ENCODE results near the gene KANSL1.

KANSL1 gene

GRCh38 chr17:46152423-46152822 lies 40.8 kb downstream of the KANSL1 start:
- no peak for TF ChIP-seq ESRRG (CRISPR knock-in tag; IDR thresholded peaks at IDR 0.05)
- no peak for TF ChIP-seq ZNF8 (CRISPR knock-in tag; IDR thresholded peaks at IDR 0.05)
- TF ChIP-seq CSDC2 (CRISPR knock-in tag; IDR thresholded peaks at IDR 0.05): no peak
- no peak for TF ChIP-seq ZFP30 (CRISPR knock-in tag; IDR thresholded peaks at IDR 0.05)
- TF ChIP-seq TSHZ2 (CRISPR knock-in tag; IDR thresholded peaks at IDR 0.05): no peak
- TF ChIP-seq POU6F1 (CRISPR knock-in tag; IDR thresholded peaks at IDR 0.05; ENCODE audit: borderline replicate concordance, low read depth): no peak
- TF ChIP-seq TOX (CRISPR knock-in tag; IDR thresholded peaks at IDR 0.05; ENCODE audit: borderline replicate concordance): no peak
- TF ChIP-seq GLIS3 (CRISPR knock-in tag; IDR thresholded peaks at IDR 0.05): no peak
- no peak for TF ChIP-seq BACH2 (CRISPR knock-in tag; IDR thresholded peaks at IDR 0.05; ENCODE audit: borderline replicate concordance)
- no peak for ATAC-seq

- ATAC-seq: no peak
- TF ChIP-seq ISL1 (CRISPR knock-in tag; IDR thresholded peaks at IDR 0.05) (no peak), ZNF565 (CRISPR knock-in tag; conservative IDR thresholded peaks at IDR 0.05; ENCODE audit: low read depth) (no peak), GLIS3 (CRISPR knock-in tag; IDR thresholded peaks at IDR 0.05) (no peak), CSDC2 (CRISPR knock-in tag; IDR thresholded peaks at IDR 0.05) (no peak), ZNF8 (CRISPR knock-in tag; IDR thresholded peaks at IDR 0.05) (no peak), ZNF70 (CRISPR knock-in tag; IDR thresholded peaks at IDR 0.05) (no peak), ZFP30 (CRISPR knock-in tag; IDR thresholded peaks at IDR 0.05) (no peak), TCF4 (CRISPR knock-in tag; IDR thresholded peaks at IDR 0.05; ENCODE audit: borderline replicate concordance) (no peak), ZFP3 (CRISPR knock-in tag; IDR thresholded peaks at IDR 0.05) (no peak), CREB5 (CRISPR knock-in tag; IDR thresholded peaks at IDR 0.05; ENCODE audit: low read depth) (no peak), CSRNP3 (CRISPR knock-in tag; IDR thresholded peaks at IDR 0.05) (no peak), OSR1 (CRISPR knock-in tag; IDR thresholded peaks at IDR 0.05) (no peak)
Observed at GRCh38 chr17:46151762-46152161, 41.5 kb downstream of the KANSL1 start.

- no peak for ATAC-seq
- TF ChIP-seq POU6F1 (CRISPR knock-in tag; IDR thresholded peaks at IDR 0.05; ENCODE audit: borderline replicate concordance, low read depth) (no peak), ZNF70 (CRISPR knock-in tag; IDR thresholded peaks at IDR 0.05) (no peak), CSDC2 (CRISPR knock-in tag; IDR thresholded peaks at IDR 0.05) (no peak), ZFP30 (CRISPR knock-in tag; IDR thresholded peaks at IDR 0.05) (no peak), TOX (CRISPR knock-in tag; IDR thresholded peaks at IDR 0.05; ENCODE audit: borderline replicate concordance) (no peak), ZFP3 (CRISPR knock-in tag; IDR thresholded peaks at IDR 0.05) (no peak), CSRNP3 (CRISPR knock-in tag; IDR thresholded peaks at IDR 0.05) (no peak), TCF4 (CRISPR knock-in tag; IDR thresholded peaks at IDR 0.05; ENCODE audit: borderline replicate concordance) (no peak)
Observed at GRCh38 chr17:46150216-46150963, 42.8 kb downstream of the KANSL1 start.
